Occipital lobe (tissue), 2 donors: ENCODE measurements around the gene FAM216B. TPM values are rescaled to one million over a fixed set of nuclear protein-coding genes. Genes with fewer than 3 reads are reported as not detected.
"Not testable (repeated sequence)": the region's sequence is repeated elsewhere in the genome, so short reads cannot be mapped to it uniquely, and the experiment has no call there.

Experiments
- DNase-seq: peaks from one replicate; lab custom pipeline; 2025; lab: John Stamatoyannopoulos, UW
- total RNA-seq: library from RNA; depleted of rRNA; stranded (reverse); fragments of >200 nt; gene quantifications from one replicate; pipeline ENCODE4 v1.2.3, GENCODE V29; 2014

Gene FAM216B
- total RNA-seq: 0.78 TPM

DNA sequence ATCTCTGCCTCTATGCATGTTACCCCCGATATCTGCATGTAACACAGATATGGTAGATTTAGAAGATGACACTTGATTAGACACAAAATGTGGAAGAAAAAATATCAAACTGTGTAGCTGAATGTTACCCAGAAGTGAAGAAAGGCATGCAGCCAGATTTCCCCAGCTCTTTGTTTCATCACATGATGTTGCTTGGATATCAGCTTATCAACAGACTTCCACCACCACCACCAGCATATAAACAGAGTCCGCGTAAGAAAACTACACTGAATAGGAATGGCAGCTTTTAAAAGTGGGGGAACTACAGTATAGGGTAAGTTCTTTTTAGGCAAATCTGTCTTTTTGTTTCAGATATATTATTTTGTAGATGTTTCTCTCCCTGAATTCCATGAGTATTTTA lies at the start of gene FAM216B:
TSS of gene FAM216B (plus strand) at position 233 of the 400 bp plus-strand sequence. CDS start 2,484 bp downstream, outside the sequence.
- no peak for DNase-seq

DNA sequence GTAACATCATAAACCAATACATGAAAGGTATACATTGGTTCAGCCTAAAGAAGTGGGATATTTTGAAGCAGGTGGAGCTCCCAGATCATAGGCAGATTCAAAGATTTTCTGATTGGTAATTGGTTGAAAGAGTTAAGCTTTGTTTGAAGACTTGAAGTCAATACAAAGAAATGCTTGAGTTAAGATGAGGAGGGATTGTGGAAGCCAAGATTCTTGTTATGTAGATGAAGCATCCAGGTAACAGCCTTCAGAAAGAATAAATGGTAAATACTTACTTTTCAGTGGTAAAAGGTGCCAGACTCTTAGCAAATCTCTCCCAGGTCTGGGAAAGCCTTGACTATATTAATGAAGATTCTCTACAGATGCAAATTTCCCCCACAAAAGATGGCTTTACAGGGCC lies 49.3 kb upstream of the FAM216B start:
- no peak for DNase-seq

DNA sequence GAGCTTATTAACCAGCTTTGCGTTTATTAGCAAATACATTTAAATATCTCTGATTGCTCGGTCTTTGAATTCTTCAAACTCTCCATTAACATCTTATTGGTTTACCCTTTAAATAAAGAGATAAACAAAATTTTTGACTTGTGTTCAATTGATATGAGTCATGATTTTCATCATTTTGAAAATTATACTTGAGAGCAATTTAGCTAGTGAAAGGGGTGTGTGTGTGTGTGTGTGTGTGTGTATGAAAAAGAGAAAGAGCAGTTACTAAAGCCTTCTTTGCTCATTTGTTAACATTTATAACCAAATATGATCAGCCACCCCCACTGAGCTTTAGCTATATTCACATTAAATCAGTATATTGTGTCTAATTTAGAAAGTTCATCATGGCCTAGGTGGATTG lies 48.3 kb upstream of the FAM216B start:
- no peak for DNase-seq

DNA sequence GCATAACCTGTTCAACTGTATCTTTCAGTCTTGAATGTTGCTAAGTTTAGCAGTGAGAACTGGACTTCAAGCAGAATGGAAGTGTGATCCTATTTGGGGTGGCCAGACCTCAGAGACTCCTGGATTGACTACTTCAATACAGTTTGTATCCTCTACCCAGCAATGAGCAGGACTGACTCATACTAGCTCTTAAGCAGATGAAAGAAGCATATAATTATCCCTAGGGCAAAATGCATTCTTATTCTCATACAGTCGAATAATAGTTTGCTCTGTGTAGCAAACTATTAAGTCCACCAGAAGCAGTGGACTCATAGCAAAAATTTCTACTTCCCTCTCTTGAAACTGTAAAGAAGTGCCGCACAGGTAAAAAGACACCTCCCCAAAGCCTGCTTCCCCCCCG lies 46.4 kb upstream of the FAM216B start:
- DNase-seq: no peak

DNA sequence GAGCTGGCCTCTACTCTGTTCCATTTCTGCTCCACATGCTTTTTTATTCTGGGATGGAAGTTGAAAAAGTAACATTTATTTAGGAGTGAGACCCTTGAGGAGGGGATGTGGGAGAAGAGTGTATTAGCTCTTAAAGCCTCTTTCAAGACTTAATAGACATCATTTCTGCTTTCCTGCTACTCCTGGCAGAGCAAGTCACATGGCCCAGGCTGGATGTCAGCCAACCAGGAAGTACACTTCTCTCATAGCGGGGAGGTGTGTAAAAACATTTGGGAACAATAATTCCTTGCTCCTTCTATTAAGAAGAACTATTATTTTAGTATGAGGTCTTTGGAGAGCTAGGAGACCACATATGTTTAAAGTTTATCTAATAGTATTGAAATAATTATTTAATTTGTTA lies 40.6 kb upstream of the FAM216B start:
- no peak for DNase-seq

DNA sequence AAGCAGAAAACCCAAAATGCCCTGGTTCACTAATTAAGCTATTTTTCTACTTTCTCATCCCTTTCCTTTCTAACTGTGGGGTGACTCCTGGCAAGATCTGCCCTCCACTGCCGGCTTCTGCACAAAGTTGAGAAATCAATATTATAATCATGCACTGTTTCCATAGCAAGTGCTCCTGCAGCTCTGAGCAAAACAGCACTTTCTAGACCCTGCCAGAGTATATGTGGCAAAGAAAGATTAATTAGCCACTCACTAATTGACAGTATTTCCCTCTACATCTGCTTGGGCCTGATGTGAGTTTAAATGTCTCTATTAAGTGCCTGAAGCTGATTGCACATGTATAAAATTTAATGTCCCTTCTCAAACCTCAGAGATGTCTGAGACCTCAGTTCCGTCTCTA lies 39.5 kb upstream of the FAM216B start:
- no peak for DNase-seq

DNA sequence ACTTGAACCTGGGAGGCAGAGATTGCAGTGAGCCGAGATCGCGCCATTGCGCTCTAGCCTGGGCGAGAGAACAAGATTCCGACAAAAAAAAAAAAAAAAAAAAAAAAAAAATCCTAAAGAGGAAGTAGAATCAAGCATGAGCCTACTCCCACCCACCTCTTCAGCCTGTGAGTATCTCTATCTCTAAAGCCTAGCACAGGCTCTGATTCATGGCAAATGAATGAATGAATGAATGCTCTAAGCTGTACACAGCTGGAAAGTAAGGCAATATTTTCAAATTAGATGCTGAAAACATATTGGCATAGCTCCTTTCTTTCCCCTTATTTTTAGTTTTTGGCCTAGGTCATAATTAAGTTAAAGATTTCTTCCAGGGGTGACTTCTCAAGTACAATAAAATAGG lies 35.7 kb upstream of the FAM216B start:
- DNase-seq: no peak

DNA sequence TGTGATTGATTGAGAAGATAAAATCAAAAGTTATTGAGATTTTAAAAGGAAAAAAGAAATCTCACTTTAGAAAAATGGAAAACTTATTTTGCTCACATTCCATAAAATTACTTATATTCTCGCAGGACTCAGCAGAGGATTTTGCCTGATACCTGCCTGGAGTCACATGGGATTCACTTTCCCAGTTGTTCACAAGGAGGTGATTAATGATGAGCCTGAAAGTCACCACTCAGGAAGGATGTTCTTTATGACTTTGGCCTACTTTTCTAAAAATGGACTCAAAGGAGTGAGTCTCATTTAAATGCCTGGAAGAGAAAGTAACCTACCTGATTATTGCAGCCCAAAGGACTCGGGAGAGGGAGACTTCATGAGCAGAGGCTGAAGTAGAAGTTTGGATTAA lies 34.5 kb upstream of the FAM216B start:
- DNase-seq: no peak

DNA sequence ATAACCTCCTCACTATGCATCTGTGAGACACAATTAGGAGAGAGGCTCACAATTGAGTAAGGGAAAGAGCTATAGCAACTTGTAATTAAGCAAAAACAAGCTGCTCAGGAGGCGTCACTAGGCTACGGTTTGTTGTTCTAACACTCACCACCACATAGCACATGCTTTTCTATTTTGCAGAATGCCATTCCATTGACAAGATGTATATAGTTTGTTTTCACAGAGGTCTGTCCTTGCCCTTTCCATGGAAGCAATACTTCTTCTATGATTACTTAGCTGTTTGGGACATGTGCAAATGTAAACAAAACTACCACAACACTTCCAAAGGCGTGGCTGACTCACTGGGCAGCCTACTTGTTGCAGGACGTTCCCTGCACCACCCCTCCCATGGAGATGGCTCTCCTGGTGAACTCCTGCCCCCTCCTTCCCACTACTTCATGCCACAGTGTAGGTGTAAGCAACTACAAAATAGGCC lies 33.9 kb upstream of the FAM216B start:
- no peak for DNase-seq

DNA sequence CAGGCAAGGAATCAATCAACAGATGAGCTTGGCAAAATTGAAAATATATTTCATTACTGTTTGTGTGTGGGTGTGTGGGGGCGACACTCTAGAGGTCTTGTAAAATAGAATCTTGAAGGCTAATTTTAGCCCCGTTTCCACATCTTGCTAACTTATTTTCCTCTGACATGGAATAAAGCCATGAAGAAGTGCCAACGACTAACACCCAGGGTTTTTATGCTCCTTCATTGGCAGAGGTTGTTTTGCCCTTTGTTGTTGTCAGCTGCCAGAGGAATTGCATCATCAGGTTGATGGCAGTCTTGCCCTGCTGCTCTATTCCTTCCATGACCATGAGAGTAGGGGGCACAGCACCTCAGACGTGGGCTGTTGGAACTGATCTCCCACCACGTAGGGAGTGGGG lies 30.6 kb upstream of the FAM216B start:
- no peak for DNase-seq

DNA sequence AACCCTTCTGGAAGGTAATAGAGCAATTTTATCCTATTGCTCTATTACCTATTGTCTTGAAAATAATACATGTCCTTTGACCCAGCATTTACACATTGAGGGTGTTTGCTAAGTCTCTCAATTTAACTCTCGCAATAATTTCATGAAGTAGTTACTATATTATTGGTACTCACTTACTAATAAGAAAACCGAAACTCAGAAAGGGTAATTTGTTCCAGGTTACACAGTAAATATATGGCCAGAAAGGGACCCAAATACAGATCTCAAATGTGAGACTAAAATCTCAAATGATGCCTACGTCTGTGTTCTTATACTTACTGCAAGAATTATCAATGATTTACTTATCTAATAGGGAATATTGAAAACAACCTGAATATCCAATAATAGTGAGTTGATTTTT lies 29.7 kb upstream of the FAM216B start:
- no peak for DNase-seq

DNA sequence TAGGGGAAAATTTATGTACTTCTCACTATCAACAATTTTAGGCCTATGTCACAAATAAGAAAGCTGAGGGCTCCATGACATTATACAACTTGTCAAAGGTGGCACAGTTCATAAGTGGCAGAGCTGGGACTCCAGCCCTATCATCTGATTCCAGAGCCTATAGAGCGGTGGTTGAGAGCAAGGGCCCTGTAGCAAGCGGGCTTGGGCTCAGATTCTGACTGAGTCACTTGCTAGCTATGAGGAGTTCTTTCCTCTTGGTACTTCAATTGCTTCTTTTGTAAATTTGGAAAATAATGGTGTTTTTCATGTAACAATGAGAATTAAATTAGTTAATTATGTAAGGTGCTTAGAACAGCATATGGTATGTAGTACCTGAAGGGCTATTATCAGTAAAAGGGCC lies 28.7 kb upstream of the FAM216B start:
- no peak for DNase-seq

DNA sequence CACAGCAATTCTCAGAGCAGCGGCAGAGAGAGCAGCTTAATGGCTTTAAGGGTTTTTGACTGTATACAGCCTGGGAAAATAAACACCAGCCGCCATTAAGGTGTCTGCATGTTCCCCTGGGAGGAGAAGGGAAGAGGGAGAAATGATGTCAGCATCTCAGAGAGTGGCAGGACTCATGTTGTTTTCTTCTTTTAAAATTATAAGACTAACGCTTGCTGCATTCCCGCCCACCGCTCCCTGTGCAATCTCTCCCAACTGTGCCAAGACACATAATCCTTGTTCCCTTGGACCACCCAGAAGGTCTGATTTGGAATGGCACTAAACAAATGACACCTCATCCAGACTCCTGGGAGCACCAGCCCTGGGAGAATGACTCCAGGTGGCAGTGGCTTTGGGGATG lies 27.7 kb upstream of the FAM216B start:
- DNase-seq: no peak

DNA sequence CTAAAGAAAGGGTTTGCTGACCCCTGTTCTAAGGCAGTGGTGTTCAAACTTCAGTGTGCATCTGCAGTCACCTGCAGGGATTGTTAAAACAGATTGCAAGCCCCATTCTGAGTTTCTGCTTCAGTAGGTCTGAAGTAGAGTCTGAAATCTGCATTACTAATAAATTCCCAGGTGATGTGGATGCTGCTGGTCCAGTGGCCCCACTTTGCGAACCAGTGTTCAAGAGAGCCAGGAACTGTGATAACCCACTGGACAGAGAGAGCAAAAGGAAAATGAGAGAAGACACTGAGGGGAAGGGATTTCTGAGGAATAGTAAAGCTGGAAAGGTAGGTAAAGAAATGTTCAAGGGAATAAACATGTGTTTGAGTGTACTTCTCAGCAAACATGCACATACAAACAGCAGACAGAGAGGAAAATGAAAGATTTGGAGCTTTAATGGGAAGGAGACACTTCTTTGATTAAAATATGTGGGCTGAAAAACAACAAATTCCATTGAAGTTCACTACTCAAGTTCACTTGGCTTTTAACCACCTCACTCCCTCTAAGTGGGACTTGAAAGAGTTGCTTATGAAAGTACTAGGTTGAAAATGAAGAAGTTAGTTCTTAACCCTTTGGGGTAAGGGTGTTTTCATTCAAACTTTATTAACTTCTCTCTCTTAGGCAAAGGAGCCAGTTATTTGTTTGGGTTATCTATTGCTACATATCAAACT lies 26.4 kb upstream of the FAM216B start:
- no peak for DNase-seq

DNA sequence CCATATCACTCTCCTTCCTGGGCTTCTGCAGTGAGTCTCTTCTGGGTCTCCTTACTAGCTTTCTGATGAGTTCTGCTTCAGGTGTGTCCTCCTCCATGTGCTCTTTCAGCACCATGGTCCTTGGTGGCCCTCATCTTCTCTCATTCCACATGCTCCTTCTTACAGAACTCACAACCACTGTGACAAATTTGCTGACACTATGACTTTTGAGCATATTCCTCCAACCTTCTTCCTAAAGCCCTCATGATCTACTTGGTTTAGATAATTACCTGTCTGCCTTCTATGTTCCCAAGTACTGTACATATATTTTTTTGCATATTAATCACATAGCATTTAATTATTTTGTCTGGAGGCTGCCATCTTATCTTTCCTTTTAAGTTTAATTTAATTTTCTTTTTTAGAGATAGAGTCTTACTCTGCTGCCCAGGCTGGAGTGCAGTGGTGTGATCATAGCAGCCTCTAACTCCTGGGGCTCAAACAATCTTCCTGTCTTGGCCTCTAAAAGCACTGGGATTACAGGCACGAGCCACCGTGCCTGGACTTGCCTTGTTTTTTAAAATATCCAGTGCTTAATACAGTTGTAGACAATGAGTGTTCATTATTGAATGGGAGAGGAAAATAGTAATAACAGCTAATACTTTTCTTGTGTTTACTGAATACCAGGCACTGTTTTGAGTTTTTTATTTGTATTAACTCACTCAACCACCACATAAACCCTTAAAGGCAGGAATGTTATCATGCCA lies 23.5 kb upstream of the FAM216B start:
- DNase-seq: no peak

DNA sequence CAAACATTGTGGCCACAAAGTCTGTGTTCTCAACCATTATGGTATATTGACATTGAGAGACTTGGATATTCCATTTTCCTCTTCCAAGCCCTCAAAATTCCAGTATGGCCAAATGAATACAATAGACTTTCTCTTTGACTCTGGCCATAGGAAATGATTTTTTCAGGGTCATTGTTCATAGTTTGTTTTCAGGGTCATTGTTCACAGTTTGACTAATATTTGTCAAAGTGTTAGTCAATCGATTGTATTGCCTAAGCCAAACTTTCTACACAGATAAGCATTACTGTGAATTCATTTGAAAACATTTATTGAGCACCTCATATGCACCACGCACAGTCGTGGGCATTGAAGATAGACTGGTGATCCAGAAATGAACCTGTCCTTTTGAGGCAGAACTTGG lies 22.9 kb upstream of the FAM216B start:
- DNase-seq: no peak

DNA sequence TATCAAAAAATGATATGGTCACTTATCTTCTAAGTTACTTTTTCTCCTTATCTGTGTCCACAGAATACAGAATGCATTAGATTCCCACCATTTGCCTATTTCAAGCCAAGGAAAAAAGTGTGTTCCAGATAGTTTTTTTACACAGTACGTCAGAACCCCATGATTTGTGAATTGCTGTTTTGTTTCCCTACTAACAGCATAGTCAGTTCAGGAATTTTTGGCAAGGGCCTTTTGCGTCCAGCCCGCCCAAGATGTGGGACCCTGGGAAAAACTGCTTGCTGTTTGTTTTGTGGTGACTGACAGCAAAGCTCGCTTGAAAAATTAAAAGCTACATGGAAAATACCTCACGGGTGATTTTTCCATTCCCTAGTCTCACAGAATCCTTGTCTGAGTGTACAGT lies 20.4 kb upstream of the FAM216B start:
- no peak for DNase-seq

DNA sequence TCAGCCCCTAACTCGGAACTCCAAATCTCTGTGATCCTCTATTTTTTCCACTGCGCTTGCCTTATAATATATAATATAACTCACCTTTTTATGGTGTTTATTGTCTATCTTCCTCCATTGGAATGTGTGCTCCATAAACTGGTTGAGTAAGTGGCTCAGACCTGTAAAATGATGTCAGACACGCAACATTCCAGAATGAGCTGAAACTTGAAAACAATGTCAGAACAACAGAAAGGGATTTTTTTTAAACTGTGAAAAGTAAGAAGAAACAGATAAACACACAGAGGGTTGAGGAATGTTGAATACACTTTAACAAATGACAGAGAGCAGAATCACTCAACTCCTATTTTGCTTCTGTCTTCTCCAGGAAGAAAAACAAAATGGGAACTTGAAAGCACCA lies 19.1 kb upstream of the FAM216B start:
- DNase-seq: no peak

DNA sequence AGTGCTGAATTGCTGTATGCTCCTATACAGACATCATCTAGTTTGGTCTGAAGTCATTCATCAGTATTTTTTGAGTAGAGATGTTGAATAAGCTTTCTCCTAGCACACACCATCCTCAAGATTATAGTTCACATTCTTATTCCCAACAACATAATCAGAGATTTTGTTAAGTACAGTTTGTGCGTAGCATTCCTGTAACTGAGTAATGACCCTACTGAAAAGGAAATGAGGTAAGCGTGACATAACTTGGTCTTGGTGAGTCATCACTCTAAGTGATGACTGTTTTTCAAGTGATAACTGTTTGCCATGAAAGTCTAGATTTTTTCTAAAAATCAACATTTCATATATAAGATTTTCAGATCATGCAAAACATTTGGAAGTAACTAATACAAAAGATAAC lies 18.5 kb upstream of the FAM216B start:
- DNase-seq: no peak

DNA sequence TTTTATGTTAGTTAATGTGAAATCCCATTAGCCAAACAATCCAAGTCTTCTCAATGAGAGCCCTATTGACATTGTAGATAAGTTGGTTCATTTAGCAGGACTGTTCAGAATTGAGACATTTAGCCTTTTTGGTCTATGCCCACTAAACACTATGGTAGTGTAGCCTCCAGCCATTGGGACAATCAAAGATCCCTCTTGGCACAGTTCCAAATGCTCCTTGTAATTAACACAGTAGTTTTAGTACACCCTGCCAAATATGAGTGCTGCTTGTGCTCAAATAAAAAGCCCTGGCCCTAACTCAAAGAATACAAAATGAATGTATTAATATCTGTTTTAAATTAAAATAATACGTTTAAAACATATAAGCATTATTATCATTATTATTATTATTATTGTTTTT lies 15.4 kb upstream of the FAM216B start:
- no peak for DNase-seq

DNA sequence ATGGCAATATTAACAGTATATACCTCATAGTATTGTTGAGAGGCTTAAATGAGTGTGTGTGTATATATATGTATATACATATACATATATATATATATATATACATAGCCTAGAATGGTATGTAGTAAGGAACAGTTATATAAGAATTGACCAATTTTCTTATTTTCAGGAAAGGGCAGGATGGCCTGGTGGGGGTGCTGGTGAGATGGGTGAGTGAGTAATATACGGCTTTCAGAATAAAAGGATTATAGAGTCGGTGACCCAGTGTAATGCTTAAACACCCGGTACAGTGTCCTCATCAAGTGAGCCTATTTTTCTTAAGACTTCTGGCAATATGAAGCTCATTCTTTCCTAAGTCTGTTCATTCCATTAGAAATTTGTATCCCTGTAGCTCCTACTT lies 11.7 kb upstream of the FAM216B start:
- DNase-seq: no peak

DNA sequence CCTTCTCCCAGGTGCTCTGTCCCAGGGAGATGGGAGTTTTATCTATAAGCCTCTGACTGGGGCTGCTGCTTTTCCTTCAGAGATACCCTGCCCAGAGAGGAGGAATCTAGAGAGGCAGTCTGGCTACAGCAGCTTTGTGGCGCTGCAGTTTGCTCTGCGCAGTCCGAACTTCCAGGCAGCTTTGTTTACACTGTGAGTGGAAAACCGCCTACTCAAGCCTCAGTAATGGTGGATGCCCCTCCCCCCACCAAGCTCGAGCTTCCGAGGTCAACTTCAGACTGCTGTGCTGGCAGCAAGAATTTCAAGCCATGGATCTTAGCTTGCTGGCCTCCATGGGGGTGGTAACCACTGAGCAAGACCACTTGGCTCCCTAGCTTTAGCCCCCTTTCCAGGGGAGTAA lies 4.8 kb upstream of the FAM216B start:
- DNase-seq: not testable (repeated sequence)

DNA sequence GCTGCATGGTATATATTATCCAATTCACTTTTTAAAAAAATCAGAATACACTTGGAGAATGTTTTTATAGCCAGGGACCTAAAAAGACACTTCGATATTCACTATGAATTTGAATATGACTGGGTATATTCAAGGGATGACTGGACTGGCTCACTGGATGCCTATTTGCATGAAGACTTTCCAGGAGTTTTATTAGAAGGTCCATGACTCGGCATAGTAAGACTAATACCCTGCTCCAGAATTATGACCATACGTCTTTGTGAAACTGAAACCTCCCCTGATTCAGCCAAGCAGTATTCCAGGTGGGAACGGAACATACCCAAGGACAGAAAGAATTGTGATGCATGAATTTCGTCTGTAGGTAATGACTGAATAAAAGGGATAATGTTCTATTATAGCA lies 3.9 kb upstream of the FAM216B start:
- DNase-seq: no peak
